HCT116 (cell line): ENCODE data around the gene HELLS. TPM values are rescaled to one million over a fixed set of nuclear protein-coding genes. Genes with fewer than 3 reads are reported as not detected.

Experiments
- ATAC-seq: fragments of 200-7000 bp; cut with Tn5 transposase; 2 replicates; pipeline ENCODE4 v1.9.1; 2020; ENCODE audit warnings: mild to moderate bottlenecking, moderate library complexity
- BruUV-seq: library from RNA; stranded (reverse); fragments of 400-500 nt; replicated peaks from 2 replicates; lab custom pipeline; 2021; lab: Mats Ljungman, UMichigan
- CTCF ChIA-PET: fragments of 300-600 bp; sonication (Branson Sonifier 250); formaldehyde crosslinking; loops from one replicate; lab custom pipeline; 2021; ENCODE audit warnings: antibody characterized with exemption; lab: Charles Lee
- POLR2A ChIA-PET: fragments of 300-600, 350-600 bp; sonication (Branson Sonifier 250); formaldehyde crosslinking; loops from one replicate; lab custom pipeline; 2021; ENCODE audit warnings: antibody characterized with exemption; lab: Charles Lee
- RAD21 ChIA-PET, 2 experiments: fragments of 300-600 bp; sonication (Branson Sonifier 250); formaldehyde crosslinking; loops; one replicate each; lab custom pipeline; 2023; ENCODE audit warnings: low total read pairs in 2 of 2; ENCODE audit not compliant: uncharacterized antibody in 2 of 2, unreplicated experiment in 2 of 2, low non-redundant PET in 1 of 2; lab: Charles Lee
- DNase-seq: peaks from one replicate; pipeline ENCODE4 v3.0.0-alpha.2; 2010; ENCODE audit warnings: low read depth, low spot score
- H2AFZ ChIP-seq: fragments of 200-600 bp; shearing (Covaris generic), sonication (generic); 2 replicates; pipeline ENCODE4 v1.6.1; 2017; ENCODE audit warnings: low read depth, mixed run types, mixed read lengths, antibody characterized with exemption, low read length; ENCODE audit not compliant: poor library complexity, severe bottlenecking
- H3K27ac ChIP-seq: 2 replicates; pipeline ENCODE4 v1.5.1; 2012; ENCODE audit warnings: low read depth, low read length
- H3K27me3 ChIP-seq: fragments of 200-600 bp; sonication (generic); 2 replicates; pipeline ENCODE4 v1.6.1; 2016; ENCODE audit warnings: mixed run types, low read length, mixed read lengths; ENCODE audit not compliant: insufficient read depth
- H3K36me3 ChIP-seq, 2 experiments: fragments of 200-500 bp in 1 of 2; fragments of 200-600 bp in 1 of 2; sonication (Bioruptor generic) in 1 of 2; sonication (generic) in 1 of 2; 2 replicates each; pipeline versions ENCODE4 v1.5.1 to v1.6.1; 2014 to 2016; ENCODE audit warnings: low read length in 2 of 2, inconsistent platforms in 1 of 2, mixed read lengths in 1 of 2, mixed run types in 1 of 2; ENCODE audit not compliant: insufficient read depth in 2 of 2, control insufficient read depth in 1 of 2
- H3K4me1 ChIP-seq, 2 experiments: fragments of 200-600 bp in 1 of 2; sonication (generic) in 1 of 2; 2 replicates each; pipeline versions ENCODE4 v1.5.1 to v1.6.1; 2012 to 2017; ENCODE audit warnings: low read length in 2 of 2, inconsistent platforms in 1 of 2, mild to moderate bottlenecking in 1 of 2, mixed read lengths in 1 of 2, mixed run types in 1 of 2, moderate library complexity in 1 of 2; ENCODE audit not compliant: insufficient read depth in 2 of 2, control insufficient read depth in 1 of 2
- H3K4me2 ChIP-seq: fragments of 200-600 bp; sonication (generic); 2 replicates; pipeline ENCODE4 v1.6.1; 2017; ENCODE audit warnings: mixed run types, low read length, mixed read lengths
- H3K4me3 ChIP-seq, 2 experiments: fragments of 200-600 bp in 1 of 2; sonication (generic) in 1 of 2; replicated peaks in 1 of 2; 2 replicates each; pipeline ENCODE4 v1.5.1; 2011 to 2016; ENCODE audit warnings: low read length in 2 of 2, control low read depth in 1 of 2, low read depth in 1 of 2, mild to moderate bottlenecking in 1 of 2, mixed read lengths in 1 of 2, mixed run types in 1 of 2
- H3K79me2 ChIP-seq: fragments of 200-600 bp; sonication (generic); 2 replicates; pipeline ENCODE4 v1.6.1; 2017; ENCODE audit warnings: mild to moderate bottlenecking, mixed run types, low read length, moderate library complexity, mixed read lengths; ENCODE audit not compliant: insufficient read depth
- H3K9ac ChIP-seq: fragments of 200-600 bp; sonication (generic); 2 replicates; pipeline ENCODE4 v1.6.1; 2016; ENCODE audit warnings: low read length, mixed read lengths
- H3K9me2 ChIP-seq: fragments of 200-600 bp; sonication (generic), shearing (Covaris generic); 2 replicates; pipeline ENCODE4 v1.6.1; 2017; ENCODE audit warnings: mixed run types, mild to moderate bottlenecking, moderate library complexity; ENCODE audit not compliant: insufficient read depth
- H3K9me3 ChIP-seq, 2 experiments: fragments of 200-500 bp in 1 of 2; fragments of 200-600 bp in 1 of 2; sonication (Bioruptor generic) in 1 of 2; sonication (generic) in 1 of 2; 2 replicates each; pipeline ENCODE4 v1.6.1; 2014 to 2017; ENCODE audit warnings: low read length in 2 of 2, mixed read lengths in 2 of 2, inconsistent platforms in 1 of 2, low read depth in 1 of 2, mild to moderate bottlenecking in 1 of 2, mixed run types in 1 of 2, moderate library complexity in 1 of 2; ENCODE audit not compliant: control insufficient read depth in 1 of 2, insufficient read depth in 1 of 2
- H4K20me1 ChIP-seq: fragments of 200-600 bp; sonication (generic), shearing (Covaris generic); 2 replicates; pipeline ENCODE4 v1.6.1; 2017; ENCODE audit warnings: mixed run types, mild to moderate bottlenecking, moderate library complexity; ENCODE audit not compliant: insufficient read depth
- CBX3 ChIP-seq: IDR thresholded peaks from 2 replicates; pipeline ENCODE4 v1.6.1; 2012; ENCODE audit warnings: low read depth
- CTCF ChIP-seq, 3 experiments: fragments of 200-600 bp in 1 of 3; sonication (generic) in 1 of 3; IDR thresholded peaks in 2 of 3; conservative IDR thresholded peaks in 1 of 3; 2 replicates each; pipeline ENCODE4 v1.5.1; 2012 to 2017; ENCODE audit warnings: low read depth in 2 of 3, low read length in 2 of 3, antibody characterized with exemption in 1 of 3, borderline replicate concordance in 1 of 3, control low read depth in 1 of 3, mild to moderate bottlenecking in 1 of 3, mixed read lengths in 1 of 3, mixed run types in 1 of 3, moderate library complexity in 1 of 3; ENCODE audit not compliant: insufficient read depth in 1 of 3
- ELF1 ChIP-seq: IDR thresholded peaks from 2 replicates; pipeline ENCODE4 v1.6.1; 2012; ENCODE audit warnings: low read depth, borderline replicate concordance
- EZH2 ChIP-seq: fragments of 200-600 bp; sonication (generic); IDR thresholded peaks from 2 replicates; pipeline ENCODE4 v1.6.1; 2017; ENCODE audit warnings: antibody characterized with exemption, mixed run types
- EZH2phosphoT487 ChIP-seq: fragments of 200-600 bp; IDR thresholded peaks from 2 replicates; pipeline ENCODE4 v1.6.1; 2018; ENCODE audit warnings: antibody characterized with exemption, borderline replicate concordance
- JUND ChIP-seq: IDR thresholded peaks from 2 replicates; pipeline ENCODE4 v1.6.1; 2012
- REST ChIP-seq: IDR thresholded peaks from 2 replicates; pipeline ENCODE4 v1.6.1; 2012; ENCODE audit warnings: low read depth
- SIN3A ChIP-seq: IDR thresholded peaks from 2 replicates; pipeline ENCODE4 v1.6.1; 2012; ENCODE audit warnings: low read depth
- SP1 ChIP-seq: IDR thresholded peaks from 2 replicates; pipeline ENCODE4 v1.6.1; 2012; ENCODE audit warnings: low read depth
- YY1 ChIP-seq: IDR thresholded peaks from 2 replicates; pipeline ENCODE4 v1.6.1; 2011; ENCODE audit warnings: low read length, low read depth, moderate library complexity, mild to moderate bottlenecking; ENCODE audit not compliant: insufficient replicate concordance; ENCODE audit errors: extremely low read depth
- intact Hi-C: fragments of 100-400 bp; cut with micrococcal nuclease; formaldehyde crosslinking; loops from 2 replicates; pipeline ENCODE4 v1.10.0; 2022
- total RNA-seq: library from RNA; stranded (reverse); gene quantifications from one replicate; pipeline ENCODE4 v1.2.1, GENCODE V29; 2021; ENCODE audit not compliant: unreplicated experiment
- TF ChIP-seq, protein P1 (sequence below): IDR thresholded peaks from 2 replicates; pipeline ENCODE4 v1.6.1; 2012

The HELLS gene
- total RNA-seq, 1 experiment from 2014 or later: 134 TPM

DNA sequence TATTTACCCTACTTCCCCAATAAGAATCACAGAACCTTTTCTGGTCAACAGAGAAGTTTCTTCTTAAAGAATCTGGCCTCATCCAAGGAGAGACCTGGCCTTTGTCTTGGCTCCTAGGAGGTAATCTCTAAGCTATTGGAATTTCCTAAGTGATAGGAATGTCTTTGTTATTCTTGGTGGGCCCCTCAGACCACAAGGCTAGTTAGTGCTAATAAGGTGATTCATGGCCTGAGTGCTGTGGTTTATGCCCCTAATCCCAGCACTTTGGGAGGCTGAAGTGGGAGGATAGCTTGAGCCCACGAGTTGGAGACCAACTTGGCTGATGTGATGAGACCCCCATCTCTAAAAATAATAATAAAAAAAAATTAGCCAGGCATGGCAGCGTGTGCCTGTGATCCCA is 78.0 kb downstream of the HELLS start:
- ChIA-PET POLR2A (no interaction called here), CTCF (no interaction called here), RAD21 (no interaction called here)
- TF ChIP-seq YY1: no peak
- TF ChIP-seq EZH2phosphoT487: no peak
- no peak for TF ChIP-seq REST
- TF ChIP-seq SP1: no peak
- no peak for TF ChIP-seq CBX3
- TF ChIP-seq, protein P1, sequence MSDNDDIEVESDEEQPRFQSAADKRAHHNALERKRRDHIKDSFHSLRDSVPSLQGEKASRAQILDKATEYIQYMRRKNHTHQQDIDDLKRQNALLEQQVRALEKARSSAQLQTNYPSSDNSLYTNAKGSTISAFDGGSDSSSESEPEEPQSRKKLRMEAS: no peak
- no peak for TF ChIP-seq ELF1
- no peak for TF ChIP-seq SIN3A
- no peak for TF ChIP-seq EZH2
- no peak for TF ChIP-seq JUND
- no peak for TF ChIP-seq CTCF (IDR thresholded peaks at IDR 0.05 in 2 of 3, conservative IDR thresholded peaks at IDR 0.05 in 1 of 3; ENCODE audit: borderline replicate concordance in 1 of 3, insufficient read depth in 1 of 3, low read depth in 2 of 3, low read length in 2 of 3)
- BruUV-seq: no TSS peak
- H3K27ac ChIP-seq: no peak overlapping the region
- H3K4me2 ChIP-seq: no peak overlapping the region
- no peaks in the 10 kb centered on the region for H3K27me3 ChIP-seq
- ATAC-seq (no peak), DNase-seq (no peak)
- H3K36me3 ChIP-seq: no peaks in the 10 kb centered on the region
- no peak overlapping the region for H2AFZ ChIP-seq
- H4K20me1 ChIP-seq: no peaks in the 10 kb centered on the region
- H3K79me2 ChIP-seq: no peaks in the 10 kb centered on the region
- H3K4me1 ChIP-seq: no peaks in the 10 kb centered on the region
- no peak overlapping the region for H3K4me3 ChIP-seq
- no peaks in the 10 kb centered on the region for H3K9me3 ChIP-seq
- intact Hi-C loops: loop anchor here (10.0 kb wide), 1 partner anchor 741 kb away; no protein-coding TSS in a partner anchor
- H3K9me2 ChIP-seq: no peaks in the 10 kb centered on the region
- H3K9ac ChIP-seq: no peak overlapping the region
